HepG2 (cell line): Measurements from ENCODE around the gene LMAN2. TPM values are rescaled to one million over a fixed set of nuclear protein-coding genes. Genes with fewer than 3 reads are reported as not detected.
A peak's percentile ranks its signal among the peaks of the same experiment; 100 is the strongest.

Experiments
- ATM ChIP-seq: fragments of 450-650 bp; IDR thresholded peaks from 2 replicates; pipeline ENCODE4 v1.7.1; 2017; ENCODE audit warnings: mild to moderate bottlenecking, borderline replicate concordance
- CEBPZ ChIP-seq: IDR thresholded peaks from 2 replicates; pipeline ENCODE4 v1.6.1; 2012; ENCODE audit warnings: low read length, improper control_type of control experiment
- ELK4 ChIP-seq: sonication (generic); formaldehyde crosslinking; IDR thresholded peaks from 2 replicates; pipeline ENCODE4 v1.9.0; 2021; ENCODE audit warnings: missing genetic modification reagents, borderline replicate concordance
- HINFP ChIP-seq: sonication (generic); formaldehyde crosslinking; IDR thresholded peaks from 2 replicates; pipeline ENCODE4 v1.4.0; 2020; ENCODE audit warnings: low read depth, mild to moderate bottlenecking, missing genetic modification reagents
- MIER3 ChIP-seq: IDR thresholded peaks from 2 replicates; pipeline ENCODE4 v1.6.1; 2016; ENCODE audit warnings: missing compliant biosample characterization, borderline replicate concordance
- PCBP1 ChIP-seq: fragments of 200-400 bp; formaldehyde crosslinking; IDR thresholded peaks from 2 replicates; pipeline ENCODE4 v1.6.1; 2017; ENCODE audit warnings: mild to moderate bottlenecking, low read depth, low read length, borderline replicate concordance
- RAD51 ChIP-seq: fragments of 450-650 bp; IDR thresholded peaks from 2 replicates; pipeline ENCODE4 v1.6.1; 2016; ENCODE audit warnings: borderline replicate concordance
- SMAD9 ChIP-seq: sonication (generic); formaldehyde crosslinking; IDR thresholded peaks from 2 replicates; pipeline ENCODE4 v1.5.1; 2020; ENCODE audit warnings: mild to moderate bottlenecking, missing genetic modification reagents
- THRA ChIP-seq: sonication (generic); formaldehyde crosslinking; IDR thresholded peaks from 2 replicates; pipeline ENCODE4 v1.4.0; 2020; ENCODE audit warnings: missing genetic modification reagents, borderline replicate concordance
- YEATS4 ChIP-seq: sonication (generic); formaldehyde crosslinking; IDR thresholded peaks from 2 replicates; pipeline ENCODE4 v1.4.0; 2020; ENCODE audit warnings: missing genetic modification reagents, borderline replicate concordance
- ZBTB46 ChIP-seq: sonication (generic); formaldehyde crosslinking; IDR thresholded peaks from 2 replicates; pipeline ENCODE4 v1.4.0; 2020; ENCODE audit warnings: mild to moderate bottlenecking, missing genetic modification reagents, borderline replicate concordance
- ZFP1 ChIP-seq: IDR thresholded peaks from 2 replicates; pipeline ENCODE4 v1.6.1; 2016
- ZNF382 ChIP-seq: sonication (generic); formaldehyde crosslinking; IDR thresholded peaks from 2 replicates; pipeline ENCODE4 v1.5.0; 2020; ENCODE audit warnings: missing genetic modification reagents, mild to moderate bottlenecking, borderline replicate concordance
- ZNF430 ChIP-seq: sonication (generic); formaldehyde crosslinking; IDR thresholded peaks from 2 replicates; pipeline ENCODE4 v1.9.0; 2021; ENCODE audit warnings: mild to moderate bottlenecking, missing genetic modification reagents
- ZNF619 ChIP-seq: sonication (generic); formaldehyde crosslinking; IDR thresholded peaks from 2 replicates; pipeline ENCODE4 v1.4.0; 2020; ENCODE audit warnings: mild to moderate bottlenecking, missing genetic modification reagents
- ZNF670 ChIP-seq: sonication (generic); formaldehyde crosslinking; IDR thresholded peaks from 2 replicates; pipeline ENCODE4 v1.8.0; 2022; ENCODE audit warnings: mild to moderate bottlenecking, missing genetic modification reagents, borderline replicate concordance
- ZNF75D ChIP-seq: sonication (generic); formaldehyde crosslinking; IDR thresholded peaks from 2 replicates; pipeline ENCODE4 v1.8.1; 2023; ENCODE audit warnings: missing genetic modification reagents, mild to moderate bottlenecking, borderline replicate concordance
- ZSCAN21 ChIP-seq: sonication (generic); formaldehyde crosslinking; IDR thresholded peaks from 2 replicates; pipeline ENCODE4 v1.8.0; 2022; ENCODE audit warnings: mild to moderate bottlenecking, missing genetic modification reagents, moderate library complexity, borderline replicate concordance
- polyA plus RNA-seq, 8 experiments: library from polyadenylated mRNA; depleted of rRNA in 3 of 8; stranded (reverse) in 7 of 8; unstranded in 1 of 8; fragments of >200 nt; fragmentation: Illumina TruSeq in 4 of 8; extraction: Trizol in 4 of 8; gene quantifications; 2 replicates each; pipeline versions ENCODE4 v1.2.1 to v1.2.3, GENCODE V29; 2011 to 2016; ENCODE audit warnings: low read depth in 4 of 8, missing spikeins in 1 of 8, mixed read lengths in 1 of 8; ENCODE audit not compliant: insufficient read depth in 1 of 8
- total RNA-seq, 5 experiments: library from RNA; depleted of rRNA; stranded (reverse); fragments of >200 nt; fragmentation: Illumina TruSeq; extraction: Trizol; gene quantifications; 2 replicates each; pipeline ENCODE4 v1.2.3, GENCODE V29; 2016; ENCODE audit warnings: low read depth in 1 of 5
- TF ChIP-seq, protein P1 (sequence below): sonication (generic); formaldehyde crosslinking; IDR thresholded peaks from 2 replicates; pipeline ENCODE4 v1.5.1; 2020; ENCODE audit warnings: missing genetic modification reagents, mild to moderate bottlenecking, borderline replicate concordance

Gene LMAN2
- total and polyA plus RNA-seq, 2 of the 13 experiments (the other 11 are each of a cell fraction or from before 2014, with no cell fraction given): 191 to 197 TPM

DNA sequence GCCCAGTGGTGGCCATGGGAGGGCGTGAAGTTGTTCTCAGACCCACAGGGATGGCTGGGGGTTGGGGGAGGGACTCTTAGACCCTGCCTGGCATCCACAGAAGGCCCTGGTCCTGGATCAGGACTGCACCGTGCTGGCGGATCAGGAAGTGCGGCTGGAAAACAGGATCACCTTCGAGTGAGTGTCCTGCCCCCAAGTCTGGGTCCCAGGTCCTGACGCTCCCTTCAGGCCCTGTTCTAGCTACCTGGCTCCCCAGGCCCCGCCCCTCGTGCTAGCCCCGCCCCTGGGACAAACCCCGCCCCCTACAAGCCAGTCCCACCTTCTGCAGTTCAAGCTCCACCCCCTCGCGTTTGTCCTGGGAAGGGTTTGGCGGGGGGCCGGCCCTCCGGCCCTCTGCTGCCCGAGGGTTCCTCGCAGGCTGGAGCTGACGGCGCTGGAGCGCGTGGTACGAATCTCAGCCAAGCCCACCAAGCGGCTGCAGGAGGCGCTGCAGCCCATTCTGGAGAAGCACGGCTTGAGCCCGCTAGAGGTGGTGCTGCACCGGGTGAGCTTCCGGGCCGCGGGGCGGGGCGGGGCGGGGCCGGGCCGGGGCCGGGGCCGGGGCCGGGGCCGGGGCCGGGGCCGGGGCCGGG lies 19.1 kb upstream of the LMAN2 start (continued):
- no peak for TF ChIP-seq ZBTB46 (CRISPR knock-in tag)
- peak; percentile 74; the same call in 1 of the 2 replicates for TF ChIP-seq YEATS4 (CRISPR knock-in tag)
- no peak for TF ChIP-seq ZFP1 (CRISPR knock-in tag)
- no peak for TF ChIP-seq SMAD9
- TF ChIP-seq ZNF75D: no peak
- TF ChIP-seq MIER3 (CRISPR knock-in tag): peak; percentile 76; the same call in 1 of the 2 replicates
- TF ChIP-seq CEBPZ: no peak
- no peak for TF ChIP-seq HINFP (CRISPR knock-in tag)
- no peak for TF ChIP-seq ELK4 (CRISPR knock-in tag)
- TF ChIP-seq RAD51: no peak
- TF ChIP-seq, protein P1, sequence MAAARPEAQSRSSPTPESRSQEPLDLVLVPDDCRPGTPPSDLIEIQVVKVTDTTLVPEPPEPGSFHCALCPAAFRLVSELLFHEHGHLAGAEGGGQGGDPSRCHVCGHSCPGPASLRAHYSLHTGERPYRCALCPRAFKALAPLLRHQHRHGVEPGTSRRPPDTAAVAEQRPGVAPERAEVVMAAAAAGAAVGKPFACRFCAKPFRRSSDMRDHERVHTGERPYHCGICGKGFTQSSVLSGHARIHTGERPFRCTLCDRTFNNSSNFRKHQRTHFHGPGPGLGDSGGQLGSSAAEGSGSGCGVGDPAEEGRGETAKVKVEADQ (CRISPR knock-in tag): no peak
- no peak for TF ChIP-seq ZSCAN21 (CRISPR knock-in tag)
- TF ChIP-seq PCBP1: no peak
- peak; percentile 63 for TF ChIP-seq THRA (CRISPR knock-in tag)
- no peak for TF ChIP-seq ZNF670
- no peak for TF ChIP-seq ATM
- no peak for TF ChIP-seq ZNF619 (CRISPR knock-in tag)
- no peak for TF ChIP-seq ZNF382 (CRISPR knock-in tag)
- TF ChIP-seq ZNF430 (CRISPR knock-in tag): 0 out of 2 replicates have a peak, but pooled peaks have one; percentile 28
